ENCODE results near the gene PROB1. TPM values are rescaled to one million over a fixed set of nuclear protein-coding genes. Genes with fewer than 3 reads are reported as not detected.

The PROB1 gene
- total and polyA plus RNA-seq, 2 of the 13 experiments (the other 11 are each of a cell fraction or from before 2014, with no cell fraction given) = 0.69 to 1.1 TPM

DNA sequence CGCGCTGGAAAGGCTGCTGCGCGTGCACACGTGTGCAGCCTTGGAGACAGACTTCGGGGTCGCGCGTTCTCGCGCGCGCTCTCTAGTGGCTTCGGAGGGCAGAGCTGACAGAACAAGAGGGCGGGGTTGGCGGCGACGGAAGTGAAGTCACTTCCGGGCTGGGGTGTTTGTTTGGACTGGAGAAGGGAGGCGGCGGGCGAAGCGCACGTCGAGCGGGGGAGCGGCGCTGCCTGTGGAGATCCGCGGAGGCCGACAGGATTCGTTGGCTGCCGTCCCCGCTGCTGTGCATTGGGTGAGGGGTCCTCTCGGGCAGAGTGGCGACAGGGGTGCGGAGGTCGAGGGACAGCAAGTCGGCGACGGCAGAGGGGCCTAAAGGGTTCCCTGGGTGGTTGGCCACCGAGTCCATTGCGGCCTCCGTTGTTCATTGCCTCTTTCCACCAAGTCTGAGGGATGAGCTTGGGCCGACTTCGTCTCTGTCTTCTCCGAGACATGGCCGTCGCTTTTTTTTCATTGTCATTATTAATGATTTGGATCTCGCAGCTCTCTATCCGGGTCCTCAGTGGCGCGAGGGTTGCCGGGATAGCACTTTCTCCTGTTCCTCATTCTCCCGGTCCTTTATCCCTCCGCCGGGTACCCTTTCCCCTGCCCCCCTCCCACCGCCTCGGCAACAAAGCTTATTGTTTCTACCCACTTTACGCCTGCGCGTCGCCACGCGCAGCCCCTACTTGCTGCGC, 53.0 kb downstream of the PROB1 start, which contains the start of gene PAIP2 (continued):
- TF ChIP-seq DZIP1 (CRISPR knock-in tag; IDR thresholded peaks at IDR 0.05) (no peak), ZNF329 (CRISPR knock-in tag; IDR thresholded peaks at IDR 0.05; ENCODE audit: low read depth) (no peak), ZNF777 (CRISPR knock-in tag; IDR thresholded peaks at IDR 0.05) (peak; percentile 94), DR1 (CRISPR knock-in tag; IDR thresholded peaks at IDR 0.05) (peak; percentile 71; the same call in 1 of the 2 replicates), NAIF1 (CRISPR knock-in tag; IDR thresholded peaks at IDR 0.05; ENCODE audit: borderline replicate concordance) (peak; percentile 73; the same call in 1 of the 2 replicates), ZNF614 (CRISPR knock-in tag; IDR thresholded peaks at IDR 0.05; ENCODE audit: borderline replicate concordance) (peak; percentile 89; the same call in 1 of the 2 replicates), RARG (CRISPR knock-in tag; IDR thresholded peaks at IDR 0.05; ENCODE audit: low read depth) (peak; percentile 94), LCORL (IDR thresholded peaks at IDR 0.05) (no peak), LCORL (CRISPR knock-in tag; IDR thresholded peaks at IDR 0.05) (peak; percentile 6; the same call in 1 of the 2 replicates), MTF1 (CRISPR knock-in tag; IDR thresholded peaks at IDR 0.05) (no peak), PITX1 (CRISPR knock-in tag; IDR thresholded peaks at IDR 0.05) (peak; percentile 45; the same call in 1 of the 2 replicates), ZNF354B (CRISPR knock-in tag; IDR thresholded peaks at IDR 0.05) (no peak), ZBTB7A (CRISPR knock-in tag; IDR thresholded peaks at IDR 0.05) (peak; percentile 77; the same call in 1 of the 2 replicates), SMAD1 (CRISPR knock-in tag; IDR thresholded peaks at IDR 0.05; ENCODE audit: borderline replicate concordance, low read depth) (no peak), SETDB1 (CRISPR knock-in tag; IDR thresholded peaks at IDR 0.05; ENCODE audit: borderline replicate concordance) (no peak), ZNF556 (CRISPR knock-in tag; IDR thresholded peaks at IDR 0.05; ENCODE audit: borderline replicate concordance) (peak; percentile 88)
- TF ChIP-seq, protein P1, sequence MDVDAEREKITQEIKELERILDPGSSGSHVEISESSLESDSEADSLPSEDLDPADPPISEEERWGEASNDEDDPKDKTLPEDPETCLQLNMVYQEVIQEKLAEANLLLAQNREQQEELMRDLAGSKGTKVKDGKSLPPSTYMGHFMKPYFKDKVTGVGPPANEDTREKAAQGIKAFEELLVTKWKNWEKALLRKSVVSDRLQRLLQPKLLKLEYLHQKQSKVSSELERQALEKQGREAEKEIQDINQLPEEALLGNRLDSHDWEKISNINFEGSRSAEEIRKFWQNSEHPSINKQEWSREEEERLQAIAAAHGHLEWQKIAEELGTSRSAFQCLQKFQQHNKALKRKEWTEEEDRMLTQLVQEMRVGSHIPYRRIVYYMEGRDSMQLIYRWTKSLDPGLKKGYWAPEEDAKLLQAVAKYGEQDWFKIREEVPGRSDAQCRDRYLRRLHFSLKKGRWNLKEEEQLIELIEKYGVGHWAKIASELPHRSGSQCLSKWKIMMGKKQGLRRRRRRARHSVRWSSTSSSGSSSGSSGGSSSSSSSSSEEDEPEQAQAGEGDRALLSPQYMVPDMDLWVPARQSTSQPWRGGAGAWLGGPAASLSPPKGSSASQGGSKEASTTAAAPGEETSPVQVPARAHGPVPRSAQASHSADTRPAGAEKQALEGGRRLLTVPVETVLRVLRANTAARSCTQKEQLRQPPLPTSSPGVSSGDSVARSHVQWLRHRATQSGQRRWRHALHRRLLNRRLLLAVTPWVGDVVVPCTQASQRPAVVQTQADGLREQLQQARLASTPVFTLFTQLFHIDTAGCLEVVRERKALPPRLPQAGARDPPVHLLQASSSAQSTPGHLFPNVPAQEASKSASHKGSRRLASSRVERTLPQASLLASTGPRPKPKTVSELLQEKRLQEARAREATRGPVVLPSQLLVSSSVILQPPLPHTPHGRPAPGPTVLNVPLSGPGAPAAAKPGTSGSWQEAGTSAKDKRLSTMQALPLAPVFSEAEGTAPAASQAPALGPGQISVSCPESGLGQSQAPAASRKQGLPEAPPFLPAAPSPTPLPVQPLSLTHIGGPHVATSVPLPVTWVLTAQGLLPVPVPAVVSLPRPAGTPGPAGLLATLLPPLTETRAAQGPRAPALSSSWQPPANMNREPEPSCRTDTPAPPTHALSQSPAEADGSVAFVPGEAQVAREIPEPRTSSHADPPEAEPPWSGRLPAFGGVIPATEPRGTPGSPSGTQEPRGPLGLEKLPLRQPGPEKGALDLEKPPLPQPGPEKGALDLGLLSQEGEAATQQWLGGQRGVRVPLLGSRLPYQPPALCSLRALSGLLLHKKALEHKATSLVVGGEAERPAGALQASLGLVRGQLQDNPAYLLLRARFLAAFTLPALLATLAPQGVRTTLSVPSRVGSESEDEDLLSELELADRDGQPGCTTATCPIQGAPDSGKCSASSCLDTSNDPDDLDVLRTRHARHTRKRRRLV (CRISPR knock-in tag; IDR thresholded peaks at IDR 0.05) = peak; percentile 91
- TF ChIP-seq, protein P2, sequence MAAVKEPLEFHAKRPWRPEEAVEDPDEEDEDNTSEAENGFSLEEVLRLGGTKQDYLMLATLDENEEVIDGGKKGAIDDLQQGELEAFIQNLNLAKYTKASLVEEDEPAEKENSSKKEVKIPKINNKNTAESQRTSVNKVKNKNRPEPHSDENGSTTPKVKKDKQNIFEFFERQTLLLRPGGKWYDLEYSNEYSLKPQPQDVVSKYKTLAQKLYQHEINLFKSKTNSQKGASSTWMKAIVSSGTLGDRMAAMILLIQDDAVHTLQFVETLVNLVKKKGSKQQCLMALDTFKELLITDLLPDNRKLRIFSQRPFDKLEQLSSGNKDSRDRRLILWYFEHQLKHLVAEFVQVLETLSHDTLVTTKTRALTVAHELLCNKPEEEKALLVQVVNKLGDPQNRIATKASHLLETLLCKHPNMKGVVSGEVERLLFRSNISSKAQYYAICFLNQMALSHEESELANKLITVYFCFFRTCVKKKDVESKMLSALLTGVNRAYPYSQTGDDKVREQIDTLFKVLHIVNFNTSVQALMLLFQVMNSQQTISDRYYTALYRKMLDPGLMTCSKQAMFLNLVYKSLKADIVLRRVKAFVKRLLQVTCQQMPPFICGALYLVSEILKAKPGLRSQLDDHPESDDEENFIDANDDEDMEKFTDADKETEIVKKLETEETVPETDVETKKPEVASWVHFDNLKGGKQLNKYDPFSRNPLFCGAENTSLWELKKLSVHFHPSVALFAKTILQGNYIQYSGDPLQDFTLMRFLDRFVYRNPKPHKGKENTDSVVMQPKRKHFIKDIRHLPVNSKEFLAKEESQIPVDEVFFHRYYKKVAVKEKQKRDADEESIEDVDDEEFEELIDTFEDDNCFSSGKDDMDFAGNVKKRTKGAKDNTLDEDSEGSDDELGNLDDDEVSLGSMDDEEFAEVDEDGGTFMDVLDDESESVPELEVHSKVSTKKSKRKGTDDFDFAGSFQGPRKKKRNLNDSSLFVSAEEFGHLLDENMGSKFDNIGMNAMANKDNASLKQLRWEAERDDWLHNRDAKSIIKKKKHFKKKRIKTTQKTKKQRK (IDR thresholded peaks at IDR 0.05; ENCODE audit: low read length) = no peak
